Measurements from ENCODE around the gene BCAS3. TPM values are rescaled to one million over a fixed set of nuclear protein-coding genes. Genes with fewer than 3 reads are reported as not detected.

The BCAS3 gene
- total RNA-seq, 1 experiment from 2014 or later: 26.3 TPM

- Histone ChIP-seq H3K27me3 (ENCODE audit: insufficient read depth, low read length) (no peaks in the 10 kb centered on the region), H3K36me3 (ENCODE audit: control insufficient read depth in 1 of 2, insufficient read depth in 2 of 2, low read length in 2 of 2) (peaks cover 6 to 7% of the 10 kb centered on the region in 2 experiments; a peak in 2 of 4 replicates), H3K9ac (ENCODE audit: low read length) (no peak overlapping the region), H3K4me2 (ENCODE audit: low read length) (no peak overlapping the region), H3K4me1 (ENCODE audit: control insufficient read depth in 1 of 2, insufficient read depth in 2 of 2, low read length in 2 of 2) (no peaks in the 10 kb centered on the region), H3K4me3 (replicated peaks in 1 of 2; ENCODE audit: low read depth in 1 of 2, low read length in 2 of 2) (no peak overlapping the region), H4K20me1 (ENCODE audit: insufficient read depth) (no peaks in the 10 kb centered on the region), H2AFZ (ENCODE audit: low read depth, low read length, poor library complexity, severe bottlenecking) (no peak overlapping the region), H3K79me2 (ENCODE audit: insufficient read depth, low read length) (peaks cover 6% of the 10 kb centered on the region; the same call in 1 of the 2 replicates), H3K9me3 (ENCODE audit: control insufficient read depth in 1 of 2, insufficient read depth in 1 of 2, low read depth in 1 of 2, low read length in 2 of 2) (no peaks in the 10 kb centered on the region), H3K9me2 (ENCODE audit: insufficient read depth) (no peaks in the 10 kb centered on the region), H3K27ac (ENCODE audit: low read depth, low read length) (no peak overlapping the region)
- RAD21 ChIA-PET (ENCODE audit: low non-redundant PET in 1 of 2, low total read pairs in 2 of 2, uncharacterized antibody in 2 of 2, unreplicated experiment in 2 of 2): no interaction called here
- BruUV-seq (replicated peaks): no TSS peak
- POLR2A ChIA-PET: no interaction called here
- intact Hi-C loops (cut with micrococcal nuclease): no loop called here
- no peak for TF ChIP-seq ZNF274 (IDR thresholded peaks at IDR 0.05; ENCODE audit: low read depth, low read length)
- TF ChIP-seq RAD21 (IDR thresholded peaks at IDR 0.05; ENCODE audit: low read depth): no peak
- TF ChIP-seq POLR2AphosphoS5 (IDR thresholded peaks at IDR 0.05; ENCODE audit: low read depth, low read length): no peak
- no peak for TF ChIP-seq SP1 (IDR thresholded peaks at IDR 0.05; ENCODE audit: low read depth)
- no peak for TF ChIP-seq ZBTB33 (IDR thresholded peaks at IDR 0.05; ENCODE audit: extremely low read depth, insufficient replicate concordance, low read length)
- TF ChIP-seq EZH2 (IDR thresholded peaks at IDR 0.05): no peak
- TF ChIP-seq SRF (IDR thresholded peaks at IDR 0.05; ENCODE audit: low read depth): no peak
- no peak for TF ChIP-seq TCF7L2 (IDR thresholded peaks at IDR 0.05; ENCODE audit: borderline replicate concordance, extremely low read depth, insufficient read depth, insufficient read length)
- TF ChIP-seq CBX3 (IDR thresholded peaks at IDR 0.05; ENCODE audit: low read depth): no peak
- TF ChIP-seq FOSL1 (IDR thresholded peaks at IDR 0.05; ENCODE audit: low read depth): no peak
- no peak for TF ChIP-seq MAX (IDR thresholded peaks at IDR 0.05)
- no peak for TF ChIP-seq JUND (IDR thresholded peaks at IDR 0.05)
- no peak for TF ChIP-seq YY1 (IDR thresholded peaks at IDR 0.05; ENCODE audit: extremely low read depth, insufficient replicate concordance, low read depth, low read length)
- TF ChIP-seq ATF3 (IDR thresholded peaks at IDR 0.05): no peak
- TF ChIP-seq SIN3A (IDR thresholded peaks at IDR 0.05; ENCODE audit: low read depth): no peak
- ATAC-seq (no peak), DNase-seq (ENCODE audit: low read depth, low spot score) (no peak)
- CTCF ChIA-PET: no interaction called here
Measured at GRCh38 chr17:60661489-60661888, 16.2 kb upstream of the BCAS3 start.

All from HCT116 (cell line).